AG09319 (cell line): ENCODE results near the gene C1orf116.

Experiments
- DNase-seq: peaks from one replicate; pipeline ENCODE4 v3.0.0-alpha.2; 2010; ENCODE audit warnings: low read depth; ENCODE audit errors: extremely low read depth
- TF ChIP-seq, protein P1 (sequence below): IDR thresholded peaks from 2 replicates; pipeline ENCODE4 v1.5.1; 2011; ENCODE audit warnings: low read depth, mild to moderate bottlenecking, inconsistent platforms, low read length, moderate library complexity

C1orf116 gene

DNA sequence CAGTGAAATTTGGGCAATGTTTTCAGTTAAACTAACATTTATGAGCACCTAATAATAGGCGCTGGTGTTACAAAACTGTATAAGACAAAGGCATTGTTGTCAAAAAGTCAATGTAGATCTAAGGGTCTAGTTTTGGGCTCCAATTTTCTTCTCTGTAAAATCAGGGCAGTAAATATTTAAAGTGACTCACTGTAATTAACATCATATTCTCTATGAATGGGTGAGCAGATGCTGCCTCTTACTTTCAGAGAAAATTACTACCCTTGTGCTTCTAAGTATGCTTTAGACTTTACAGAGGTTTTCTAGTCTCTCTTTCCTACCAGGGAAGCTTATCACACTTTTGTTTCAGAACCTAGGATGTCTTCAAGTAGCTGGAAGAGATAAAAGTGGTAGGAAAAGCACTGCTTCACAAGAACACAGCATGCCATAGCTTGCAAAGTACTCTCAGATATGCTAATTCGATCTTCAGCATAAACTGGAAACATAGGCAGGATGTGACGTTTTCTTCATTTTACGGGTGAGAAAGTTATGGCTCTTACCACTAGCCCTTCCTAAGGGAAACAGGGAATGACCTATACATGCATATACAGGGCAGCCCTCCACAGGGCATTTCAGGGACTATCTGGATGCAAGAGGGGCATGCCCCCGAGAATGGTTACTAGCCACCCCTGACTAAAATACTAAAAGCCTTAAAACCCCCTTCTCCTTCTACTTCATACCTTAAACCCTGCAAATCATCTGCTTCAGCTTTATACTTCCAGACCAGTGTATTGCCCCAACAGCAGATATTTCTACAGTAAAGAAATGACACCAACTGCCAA lies 2.6 kb downstream of the C1orf116 start:
- no peak for DNase-seq
- TF ChIP-seq, protein P1, sequence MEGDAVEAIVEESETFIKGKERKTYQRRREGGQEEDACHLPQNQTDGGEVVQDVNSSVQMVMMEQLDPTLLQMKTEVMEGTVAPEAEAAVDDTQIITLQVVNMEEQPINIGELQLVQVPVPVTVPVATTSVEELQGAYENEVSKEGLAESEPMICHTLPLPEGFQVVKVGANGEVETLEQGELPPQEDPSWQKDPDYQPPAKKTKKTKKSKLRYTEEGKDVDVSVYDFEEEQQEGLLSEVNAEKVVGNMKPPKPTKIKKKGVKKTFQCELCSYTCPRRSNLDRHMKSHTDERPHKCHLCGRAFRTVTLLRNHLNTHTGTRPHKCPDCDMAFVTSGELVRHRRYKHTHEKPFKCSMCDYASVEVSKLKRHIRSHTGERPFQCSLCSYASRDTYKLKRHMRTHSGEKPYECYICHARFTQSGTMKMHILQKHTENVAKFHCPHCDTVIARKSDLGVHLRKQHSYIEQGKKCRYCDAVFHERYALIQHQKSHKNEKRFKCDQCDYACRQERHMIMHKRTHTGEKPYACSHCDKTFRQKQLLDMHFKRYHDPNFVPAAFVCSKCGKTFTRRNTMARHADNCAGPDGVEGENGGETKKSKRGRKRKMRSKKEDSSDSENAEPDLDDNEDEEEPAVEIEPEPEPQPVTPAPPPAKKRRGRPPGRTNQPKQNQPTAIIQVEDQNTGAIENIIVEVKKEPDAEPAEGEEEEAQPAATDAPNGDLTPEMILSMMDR, result no peak

DNA sequence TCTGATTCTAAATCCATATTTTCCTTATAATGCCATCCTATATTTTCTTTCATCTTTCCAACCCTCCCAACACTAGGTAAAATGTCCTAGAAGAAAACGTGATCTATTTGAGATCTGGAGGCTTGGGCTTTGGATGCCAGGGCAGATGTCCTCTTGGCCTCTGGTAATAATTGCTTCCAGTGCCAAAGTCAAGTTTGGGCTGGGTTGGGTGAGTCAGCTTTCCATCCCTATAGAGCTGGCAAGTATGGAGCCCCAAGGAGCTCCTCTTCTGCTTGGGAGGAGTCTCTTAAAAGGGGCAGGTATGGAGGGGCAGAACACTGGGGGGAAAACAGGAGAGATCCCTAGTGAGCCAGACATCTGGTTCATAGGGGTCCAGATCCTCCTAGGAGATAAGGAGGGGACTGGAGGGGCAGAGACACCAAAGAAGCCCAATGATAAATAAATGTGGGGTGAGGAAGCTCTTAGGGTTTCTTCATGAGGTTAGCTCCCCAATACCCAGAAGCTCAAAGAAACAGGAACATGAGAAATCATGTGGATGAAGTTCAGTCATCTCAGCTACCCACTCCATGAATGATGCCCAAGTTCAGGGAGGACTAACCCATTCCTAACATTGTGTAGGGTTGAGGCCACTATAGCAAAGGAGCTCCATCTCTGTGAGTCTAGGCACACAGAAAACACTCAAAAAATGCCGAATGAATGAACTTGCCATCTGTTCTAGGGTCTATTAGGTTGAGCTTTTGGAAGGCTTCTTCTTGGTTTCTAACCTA lies 3.5 kb downstream of the C1orf116 start:
- TF ChIP-seq, protein P1, result no peak
- no peak for DNase-seq

DNA sequence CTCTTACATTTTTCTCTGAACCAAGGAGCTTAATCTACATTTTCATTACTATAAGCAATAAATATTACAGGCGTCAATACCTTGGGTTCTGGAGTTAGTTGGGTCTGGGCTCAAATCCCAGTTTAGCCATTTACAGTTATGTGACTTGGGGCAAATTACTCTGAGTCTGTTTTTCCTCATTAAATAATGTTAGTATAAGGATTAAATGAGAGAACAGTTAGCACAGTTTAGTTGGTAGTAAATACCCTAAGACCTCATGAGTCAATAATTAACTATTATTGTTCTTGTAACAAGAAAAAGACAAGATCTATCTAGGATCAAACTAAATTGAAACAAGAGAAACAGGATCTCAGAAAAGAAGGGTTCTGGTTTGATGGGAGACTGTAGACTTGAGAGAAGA lies 4.6 kb downstream of the C1orf116 start:
- TF ChIP-seq, protein P1, result no peak
- no peak for DNase-seq

DNA sequence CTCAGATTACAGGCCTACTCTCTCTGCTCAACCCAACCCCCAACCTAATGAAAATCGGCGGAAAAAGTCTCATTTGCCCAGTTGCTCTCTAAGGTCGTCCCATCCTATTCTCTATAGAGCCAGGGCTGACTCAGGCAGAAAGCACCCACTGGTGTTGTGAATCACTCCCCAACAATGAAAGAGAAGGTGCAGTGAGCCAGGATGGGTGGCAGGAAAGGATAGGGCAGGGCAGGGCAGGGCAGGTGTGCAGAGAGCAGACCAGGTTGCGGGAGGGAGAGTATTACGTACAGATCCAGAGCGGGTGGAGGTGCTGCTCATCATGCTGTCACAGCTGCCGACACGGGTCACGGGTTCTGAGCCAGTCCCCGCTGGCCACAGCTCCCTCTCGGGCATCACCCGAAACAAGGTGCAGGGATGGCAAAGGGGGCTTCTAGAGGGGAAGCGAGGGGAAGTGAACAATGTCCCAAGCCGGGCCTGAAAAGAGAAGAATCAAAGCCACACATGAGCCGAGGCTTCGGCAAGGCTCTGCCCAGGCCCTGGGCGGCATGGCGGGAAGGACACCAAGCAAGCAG lies 5.3 kb downstream of the C1orf116 start:
- TF ChIP-seq, protein P1, result no peak
- DNase-seq, result no peak

DNA sequence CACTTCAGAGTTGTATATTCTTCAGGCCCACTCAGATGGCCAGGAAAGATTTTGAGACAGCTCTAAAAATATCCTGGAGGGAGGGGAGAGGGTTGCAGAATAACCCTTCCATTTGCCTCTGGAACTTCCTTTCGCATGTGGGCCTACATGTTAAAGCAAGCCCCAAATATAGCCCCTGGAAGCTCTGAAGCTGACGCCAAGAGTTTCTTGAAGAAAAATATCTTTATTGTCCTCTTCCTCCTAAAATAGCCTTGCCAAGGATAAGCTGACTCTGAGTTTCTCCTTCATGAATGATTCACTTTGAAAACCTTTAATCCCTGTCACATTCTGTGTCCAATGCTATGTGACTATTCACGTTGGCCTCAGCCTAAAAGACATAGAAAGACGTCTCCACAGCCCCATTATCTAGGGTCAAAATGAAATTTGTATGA lies 6.4 kb downstream of the C1orf116 start:
- no peak for DNase-seq
- TF ChIP-seq, protein P1, result no peak

DNA sequence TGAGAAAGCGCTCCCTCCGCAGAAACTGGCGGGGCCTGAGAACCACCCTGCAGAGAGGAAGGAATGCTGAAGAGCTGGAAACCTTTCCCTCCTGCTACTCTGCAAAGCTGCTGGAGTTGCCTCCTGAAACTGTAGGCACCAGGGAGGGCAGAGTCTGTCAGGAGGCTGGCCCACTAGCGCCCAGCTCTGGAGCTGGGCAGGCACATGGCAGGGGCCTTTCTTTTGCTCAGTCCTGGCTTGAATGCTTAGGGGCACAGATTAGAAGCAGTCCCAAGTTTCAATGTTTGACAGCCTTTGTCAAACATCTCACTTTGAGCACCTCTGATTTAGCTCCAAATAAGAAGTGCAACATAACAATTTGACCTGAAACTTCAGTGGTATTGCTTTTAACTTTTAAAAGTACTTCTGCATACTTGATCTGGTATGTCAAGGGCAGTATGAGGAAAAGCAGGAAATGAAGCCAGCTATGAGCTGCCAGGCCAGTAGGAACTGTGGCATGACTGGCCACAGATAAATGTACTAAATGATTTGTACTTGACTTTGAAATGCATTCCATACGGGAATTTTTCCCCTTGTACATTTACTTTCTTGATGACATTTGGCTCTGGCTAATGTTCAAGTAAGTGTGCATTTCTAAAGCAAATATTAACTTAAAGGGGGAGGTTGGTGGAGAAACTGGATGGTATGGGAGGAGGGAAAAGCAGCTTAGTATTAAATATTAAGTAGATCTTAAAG lies 7.2 kb downstream of the C1orf116 start:
- TF ChIP-seq, protein P1, result no peak
- no peak for DNase-seq
